Esophagus muscularis mucosa (tissue), 4 donors: ENCODE data around the gene PHIP.
"Not testable (repeated sequence)": the region's sequence is repeated elsewhere in the genome, so short reads cannot be mapped to it uniquely, and the experiment has no call there.

Experiments
- CTCF ChIP-seq, 3 experiments: fragments of 200-600 bp in 2 of 3; fragments of 450-650 bp in 1 of 3; sonication (generic) in 2 of 3; IDR thresholded peaks; one replicate each; pipeline ENCODE4 v1.5.1; 2017 to 2019; ENCODE audit warnings: antibody characterized with exemption in 3 of 3, mild to moderate bottlenecking in 2 of 3, moderate library complexity in 1 of 3
- EP300 ChIP-seq: sonication (generic); formaldehyde crosslinking; IDR thresholded peaks from one replicate; pipeline ENCODE4 v1.6.1; 2017; ENCODE audit warnings: antibody characterized with exemption
- POLR2A ChIP-seq: fragments of 450-650 bp; IDR thresholded peaks from one replicate; pipeline ENCODE4 v1.6.1; 2017; ENCODE audit warnings: antibody characterized with exemption, moderate library complexity, mild to moderate bottlenecking, low read depth
- POLR2AphosphoS5 ChIP-seq, 2 donors: sonication (generic); formaldehyde crosslinking; IDR thresholded peaks; one replicate each; pipeline ENCODE4 v1.6.1; 2017; ENCODE audit warnings: antibody characterized with exemption in 2 of 2

GRCh38 chr6:78889901-78890300 lies 188.2 kb downstream of the PHIP start:
- not testable (repeated sequence) for TF ChIP-seq EP300; POLR2AphosphoS5 (IDR thresholded peaks at IDR 0.05); CTCF (IDR thresholded peaks at IDR 0.05); POLR2A
